Heart right ventricle (tissue), 16 donors: ENCODE results near the gene GLT6D1. TPM values are rescaled to one million over a fixed set of nuclear protein-coding genes. Genes with fewer than 3 reads are reported as not detected.

Source experiments
- ATAC-seq, 8 donors: fragments of 200-7000 bp; cut with Tn5 transposase; one replicate each; pipeline ENCODE4 v1.9.1; 2020; ENCODE audit warnings: mild to moderate bottlenecking in 8 of 8, moderate library complexity in 8 of 8, moderate number of reproducible peaks in 1 of 8
- DNase-seq, 2 donors: peaks; one replicate each; pipeline ENCODE4 v3.0.0-alpha.2; 2020
- H3K27ac ChIP-seq, 10 donors: fragments of 200-600 bp; sonication (generic) in 2 of 10; one replicate each; pipeline versions ENCODE4 v1.5.0 to v1.8.0; 2020 to 2022; ENCODE audit warnings: mild to moderate bottlenecking in 3 of 10
- H3K27me3 ChIP-seq, 7 donors: fragments of 200-600 bp; one replicate each; pipeline ENCODE4 v1.8.0; 2021 to 2022; ENCODE audit warnings: mild to moderate bottlenecking in 2 of 7
- H3K36me3 ChIP-seq, 9 donors: fragments of 200-600 bp; sonication (generic) in 1 of 9; one replicate each; pipeline versions ENCODE4 v1.5.0 to v1.8.0; 2020 to 2022; ENCODE audit warnings: mild to moderate bottlenecking in 2 of 9
- H3K4me1 ChIP-seq, 9 donors: fragments of 200-600 bp; sonication (generic) in 1 of 9; one replicate each; pipeline versions ENCODE4 v1.5.0 to v1.8.0; 2020 to 2022; ENCODE audit warnings: mild to moderate bottlenecking in 4 of 9
- H3K4me3 ChIP-seq, 10 donors: fragments of 200-600 bp; sonication (generic) in 2 of 10; one replicate each; pipeline versions ENCODE4 v1.5.0 to v1.8.0; 2020 to 2022; ENCODE audit warnings: mild to moderate bottlenecking in 7 of 10, moderate library complexity in 2 of 10
- H3K9me3 ChIP-seq, 11 donors: fragments of 200-600 bp in 10 of 11; sonication (generic) in 2 of 11; one replicate each; pipeline versions ENCODE4 v1.5.0 to v1.8.0; 2013 to 2022; ENCODE audit warnings: mild to moderate bottlenecking in 2 of 11, control low read depth in 1 of 11, moderate library complexity in 1 of 11
- WGBS, 2 donors: extraction: QIAGEN DNeasy Blood & Tissue Kit; methylation state at CpG; one replicate each; pipeline ENCODE4 v1.1.7; 2013; ENCODE audit warnings: inconsistent platforms in 1 of 2; 5-methylcytosine and 5-hydroxymethylcytosine counted together
- intact Hi-C, 10 donors: fragments of 100-400 bp; cut with DNase I; formaldehyde crosslinking; loops; one replicate each; pipeline versions ENCODE4 v1.11.1 to v1.14.2; 2022
- polyA plus RNA-seq, 2 donors: library from polyadenylated mRNA; stranded (reverse); fragments of 200-250 nt; gene quantifications; one replicate each; pipeline ENCODE4 v1.2.3, GENCODE V29; 2013
- total RNA-seq, 10 donors: library from RNA; stranded (reverse); fragmentation: NEBNext Ultra II Directional in 3 of 10; extraction: Animal tissue kit (Norgen Biotek cat#: 25700) in 3 of 10; gene quantifications; one replicate each; pipeline versions ENCODE4 v1.2.1 to v1.2.4, GENCODE V29; 2021 to 2023
- TF ChIP-seq, protein P1 (sequence below), 9 donors: fragments of 200-600 bp; sonication (generic) in 2 of 9; IDR thresholded peaks; one replicate each; pipeline versions ENCODE4 v1.5.0 to v1.8.0; 2021 to 2022; ENCODE audit warnings: antibody characterized with exemption in 9 of 9, mild to moderate bottlenecking in 5 of 9, moderate library complexity in 1 of 9
- donor health status: Arrhythmogenic right ventricular cardiomyopathy.
- donor health status: ischemic (EF 13 %, LVEDD 7.1; RV severe dilation, severe dysfunction).
- donor health status: healthy with polysubstance abuse.
- donor health status: DM: no; HTN: yes; CAD: no.
- donor health status: DM: no; HTN: no; CAD: no.
- donor health status: ischemic (EF 25% LVEDD 6.9; RV normal size, moderate dysfunction).
- donor health status: ischemic (EF 25% LVEDD 5.7; RV mildly dilated, moderate dysfunction).
- donor health status: healthy.
- donor health status: DM: yes; HTN: yes; CAD: no.
- donor health status: Ischemic cardiomyopathy.
- donor health status: ischemic (EF 35%, LVEDD 5.7; RV mildly dilated, moderate dysfunction).
- donor health status: nonischemic (EF 11% LVEDD 7.7; RV severe dilation, severe dysfunction).
- donor health status: DM: yes; HTN: yes; CAD: no.
- donor health status: PGD.
- donor health status: ischemic (EF 29% LVEDD 5.4; RV normal size, mild dysfunction).
- donor health status: nonischemic (EF 23%, LVEDD 6.1; RV moderate dilation, normal function).

The GLT6D1 gene
- total and polyA plus RNA-seq, 12 donors, result not detected

DNA sequence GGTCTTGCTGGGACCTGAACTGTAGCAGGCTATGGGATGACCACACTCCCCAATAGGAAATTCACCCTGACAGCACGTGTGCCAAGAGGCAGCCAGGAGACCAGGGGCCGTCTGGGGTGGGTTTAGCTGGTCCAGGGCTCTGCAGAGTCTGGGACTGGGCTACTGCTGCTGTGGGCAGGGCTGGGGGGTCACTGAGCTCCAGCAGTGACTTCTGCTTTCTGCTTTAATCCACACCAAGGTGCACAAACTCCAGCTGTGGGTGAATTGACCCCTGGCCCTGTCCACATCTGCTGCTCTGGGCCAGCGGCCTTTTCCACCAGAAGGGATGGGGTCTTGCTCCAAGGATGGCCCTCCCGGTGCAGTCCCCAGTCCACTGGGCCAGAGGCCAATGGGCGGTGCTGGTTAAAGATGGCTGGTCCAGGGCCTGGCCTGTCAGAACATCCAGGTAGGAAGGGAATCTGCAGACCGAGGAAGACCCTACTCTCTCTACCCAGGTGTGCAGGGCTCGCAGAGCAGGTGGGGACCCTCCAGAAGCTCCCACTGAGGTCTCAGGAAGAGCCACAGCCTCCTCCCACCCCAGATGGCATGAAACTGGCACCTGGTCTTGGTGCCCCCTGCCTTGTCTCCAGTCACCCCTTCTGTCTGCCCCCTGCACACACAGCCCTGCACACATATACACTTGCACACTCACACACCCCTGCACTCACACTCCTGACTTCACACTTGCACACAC, 28.0 kb downstream of the GLT6D1 start:
- ATAC-seq (no peak), DNase-seq (no peak)
- 83 to 84% methylated on average over 7 of the region's 7 CpGs for WGBS, 2 donors
- Histone ChIP-seq H3K4me1 (no peaks in the 10 kb centered on the region), H3K27me3 (peaks cover 0 to 49% (median 27%) of the 10 kb centered on the region in 7 donors), H3K27ac (no peak overlapping the region), H3K9me3 (no peaks in the 10 kb centered on the region), H3K4me3 (no peak overlapping the region), H3K36me3 (no peaks in the 10 kb centered on the region)
- TF ChIP-seq, protein P1, sequence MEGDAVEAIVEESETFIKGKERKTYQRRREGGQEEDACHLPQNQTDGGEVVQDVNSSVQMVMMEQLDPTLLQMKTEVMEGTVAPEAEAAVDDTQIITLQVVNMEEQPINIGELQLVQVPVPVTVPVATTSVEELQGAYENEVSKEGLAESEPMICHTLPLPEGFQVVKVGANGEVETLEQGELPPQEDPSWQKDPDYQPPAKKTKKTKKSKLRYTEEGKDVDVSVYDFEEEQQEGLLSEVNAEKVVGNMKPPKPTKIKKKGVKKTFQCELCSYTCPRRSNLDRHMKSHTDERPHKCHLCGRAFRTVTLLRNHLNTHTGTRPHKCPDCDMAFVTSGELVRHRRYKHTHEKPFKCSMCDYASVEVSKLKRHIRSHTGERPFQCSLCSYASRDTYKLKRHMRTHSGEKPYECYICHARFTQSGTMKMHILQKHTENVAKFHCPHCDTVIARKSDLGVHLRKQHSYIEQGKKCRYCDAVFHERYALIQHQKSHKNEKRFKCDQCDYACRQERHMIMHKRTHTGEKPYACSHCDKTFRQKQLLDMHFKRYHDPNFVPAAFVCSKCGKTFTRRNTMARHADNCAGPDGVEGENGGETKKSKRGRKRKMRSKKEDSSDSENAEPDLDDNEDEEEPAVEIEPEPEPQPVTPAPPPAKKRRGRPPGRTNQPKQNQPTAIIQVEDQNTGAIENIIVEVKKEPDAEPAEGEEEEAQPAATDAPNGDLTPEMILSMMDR (IDR thresholded peaks at IDR 0.05), result no peak
- intact Hi-C loops, result loop anchor here in 1 of 10 donors (10.0 kb wide), 1 partner anchor 163 kb away; no protein-coding TSS in a partner anchor

DNA sequence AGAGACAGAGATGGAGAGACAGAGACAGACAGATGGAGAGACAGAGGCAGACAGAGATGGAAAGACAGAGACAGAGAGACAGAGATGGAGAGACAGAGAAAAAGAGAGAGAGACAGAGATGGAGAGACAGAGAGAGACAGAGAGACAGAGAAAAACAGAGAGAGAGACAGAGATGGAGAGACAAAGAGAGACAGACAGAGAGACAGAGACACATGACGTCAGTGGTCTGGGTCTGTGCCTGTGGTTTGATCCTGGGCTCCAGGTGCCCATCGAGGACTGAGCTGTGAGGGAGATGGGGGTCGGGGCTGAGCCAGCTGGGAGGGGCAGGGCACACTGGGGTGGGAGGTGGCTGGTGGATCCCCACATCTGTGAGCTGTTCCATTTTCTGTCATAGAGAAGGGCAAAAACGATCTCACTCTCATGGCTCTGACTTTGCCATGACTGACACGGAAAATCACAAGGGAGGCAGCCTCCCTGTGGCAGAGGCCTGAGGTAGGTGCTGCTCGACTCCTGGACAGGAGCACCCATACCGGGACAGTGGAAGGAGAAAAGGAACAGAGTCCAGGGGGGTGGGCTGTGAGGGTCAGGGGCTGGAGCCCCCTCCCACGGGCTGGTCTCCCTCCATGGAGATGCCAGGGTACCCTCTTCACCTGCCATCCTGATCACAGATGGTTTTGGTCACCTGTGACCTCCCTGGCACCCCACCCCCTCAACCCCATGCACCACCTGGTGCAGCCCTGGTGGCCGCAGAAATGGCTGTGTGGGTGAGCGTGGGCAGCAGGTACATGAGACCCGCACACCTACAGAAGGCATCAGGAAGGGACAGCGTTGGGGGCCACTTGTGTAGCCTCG, 28.8 kb downstream of the GLT6D1 start:
- no peak overlapping the region for H3K4me3 ChIP-seq
- no peaks in the 10 kb centered on the region for H3K36me3 ChIP-seq
- WGBS, 2 donors, result 78 to 81% methylated on average over 13 of the region's 13 CpGs
- H3K27me3 ChIP-seq, result peaks cover 0 to 42% (median 27%) of the 10 kb centered on the region in 7 donors
- ATAC-seq (no peak), DNase-seq (no peak)
- TF ChIP-seq, protein P1 (IDR thresholded peaks at IDR 0.05), result no peak
- intact Hi-C loops, result loop anchor here in 1 of 10 donors (10.0 kb wide), 1 partner anchor 164 kb away; no protein-coding TSS in a partner anchor
- no peaks in the 10 kb centered on the region for H3K9me3 ChIP-seq
- no peak overlapping the region for H3K27ac ChIP-seq
- H3K4me1 ChIP-seq, result no peaks in the 10 kb centered on the region

DNA sequence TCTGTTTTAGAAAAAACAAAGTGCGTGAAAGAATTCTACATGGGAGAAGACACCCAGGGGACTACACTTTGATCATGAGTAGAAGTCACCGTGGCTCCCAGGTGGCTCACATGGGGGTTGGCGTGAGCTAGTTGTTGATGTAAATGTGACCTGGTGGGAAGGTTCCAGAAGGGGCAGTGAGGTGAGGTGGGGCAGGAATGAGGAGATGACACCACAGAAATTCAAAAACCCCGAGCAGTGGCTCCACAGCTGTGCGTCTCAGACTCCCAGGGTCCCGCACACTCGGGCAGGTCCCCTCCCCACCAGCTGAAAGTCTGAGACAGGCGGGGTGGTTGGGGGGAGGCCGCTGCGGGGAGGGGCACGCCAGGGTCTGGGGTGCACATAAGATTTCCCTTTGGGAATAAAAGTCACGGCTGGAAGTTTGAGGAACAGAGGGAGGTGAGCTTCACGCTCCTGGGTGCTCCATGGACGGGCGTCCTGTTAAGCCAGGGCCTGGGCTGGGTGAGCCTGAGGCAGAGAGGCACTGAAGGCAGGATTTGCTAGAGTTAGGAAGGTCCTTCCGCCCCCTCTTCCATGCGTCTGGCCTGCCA, 29.9 kb downstream of the GLT6D1 start:
- Histone ChIP-seq H3K4me1 (no peaks in the 10 kb centered on the region), H3K27me3 (peaks cover 0 to 33% (median 19%) of the 10 kb centered on the region in 7 donors), H3K9me3 (no peaks in the 10 kb centered on the region), H3K36me3 (no peaks in the 10 kb centered on the region), H3K4me3 (no peak overlapping the region), H3K27ac (no peak overlapping the region)
- DNase-seq (no peak), ATAC-seq (no peak)
- WGBS, 2 donors, result 81 to 85% methylated on average over 17 of the region's 17 CpGs
- intact Hi-C loops, result loop anchor here in 5 of 10 donors (10.0 kb wide), 2 partner anchors 515 to 675 kb away; no protein-coding TSS in a partner anchor
- TF ChIP-seq, protein P1 (IDR thresholded peaks at IDR 0.05), result no peak

DNA sequence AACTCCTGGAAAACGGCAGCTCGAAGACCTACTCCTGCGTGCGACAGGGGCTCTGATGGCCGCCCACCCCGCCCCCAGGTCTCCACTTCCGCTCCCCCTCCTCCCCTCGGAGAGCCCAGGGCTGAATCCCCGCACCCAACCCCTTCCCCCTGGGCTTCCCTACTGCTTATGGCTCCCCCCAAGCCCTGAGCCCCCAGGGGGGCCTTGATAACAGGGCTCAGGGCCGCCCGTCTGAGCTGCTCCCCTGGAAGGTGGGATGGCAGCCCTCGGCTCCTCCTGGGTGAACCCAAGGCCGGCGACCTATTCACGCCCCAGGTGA, 30.4 kb downstream of the GLT6D1 start:
- DNase-seq, result no peak
- 80% methylated on average over 15 of the region's 15 CpGs for WGBS, 2 donors

More for the DNA sequence above, 30.4 kb downstream of the GLT6D1 start:
- TF ChIP-seq, protein P1 (IDR thresholded peaks at IDR 0.05), result no peak
- intact Hi-C loops, result loop anchor here in 5 of 10 donors (10.0 kb wide), 2 partner anchors 516 to 676 kb away; no protein-coding TSS in a partner anchor
- H3K4me3 ChIP-seq, result no peak overlapping the region
- ATAC-seq, result no peak
- no peaks in the 10 kb centered on the region for H3K4me1 ChIP-seq
- peaks cover 0 to 28% (median 15%) of the 10 kb centered on the region in 7 donors for H3K27me3 ChIP-seq
- no peaks in the 10 kb centered on the region for H3K9me3 ChIP-seq
- H3K27ac ChIP-seq, result no peak overlapping the region
- no peaks in the 10 kb centered on the region for H3K36me3 ChIP-seq
